Stimulated activated CD4-positive, alpha-beta T cell treated with anti-CD3 and anti-CD28 coated beads, Interleukin-1b, Interleukin-23, amount 100 ng/mL, for 24 hours (primary cell): ENCODE measurements around the gene WDR1.

Experiments used
- DNase-seq, 4 experiments: peaks; one replicate each; pipeline ENCODE4 v3.0.0-alpha.2; 2020; ENCODE audit warnings: low read depth in 4 of 4, low spot score in 1 of 4

WDR1 gene

DNA sequence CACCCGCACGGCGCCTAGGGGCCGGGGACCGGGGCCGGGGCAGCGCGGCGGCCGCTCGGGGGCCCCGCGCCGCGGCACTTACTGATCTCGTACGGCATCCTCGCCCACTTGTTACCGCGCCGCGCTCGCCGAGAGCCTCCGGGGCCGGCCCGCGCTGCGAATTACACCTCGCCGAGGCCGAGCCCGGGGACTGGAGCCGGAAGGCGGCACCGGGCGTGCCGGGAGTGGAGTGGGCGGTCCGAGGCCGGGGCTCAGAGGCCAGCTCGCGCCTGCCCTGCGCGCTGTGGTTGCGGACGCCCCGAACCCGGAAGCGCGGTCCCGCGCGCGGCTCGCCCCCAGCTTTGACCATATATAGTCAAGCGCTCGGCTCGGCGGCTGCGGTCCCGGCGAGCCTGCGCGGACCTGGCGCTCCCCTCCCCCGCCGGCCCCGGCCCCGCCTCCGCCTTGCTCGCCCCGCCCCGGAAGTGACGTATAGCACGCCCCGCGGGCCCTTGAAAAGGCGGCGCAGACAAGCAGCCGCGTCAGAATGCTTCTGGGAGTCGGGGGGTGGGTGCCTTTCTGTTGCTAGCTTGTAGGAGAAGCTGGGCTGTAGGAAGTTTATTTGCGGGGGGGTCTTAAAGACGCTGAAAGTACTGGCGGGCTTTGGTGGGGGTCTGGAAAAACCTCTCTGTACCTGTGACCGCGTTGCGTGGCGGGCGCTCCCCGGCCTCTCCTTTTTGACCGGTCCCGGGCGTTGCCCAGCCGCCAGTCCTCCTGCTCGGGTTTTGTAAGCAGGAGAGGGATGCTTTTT lies at the start of gene WDR1:
Gene WDR1 (minus strand): TSS at position 231 of the 790 bp plus-strand sequence. CDS start 133 bp downstream, at position 98.
- DNase-seq = peak; percentile 80 to 98 (median 90)

DNA sequence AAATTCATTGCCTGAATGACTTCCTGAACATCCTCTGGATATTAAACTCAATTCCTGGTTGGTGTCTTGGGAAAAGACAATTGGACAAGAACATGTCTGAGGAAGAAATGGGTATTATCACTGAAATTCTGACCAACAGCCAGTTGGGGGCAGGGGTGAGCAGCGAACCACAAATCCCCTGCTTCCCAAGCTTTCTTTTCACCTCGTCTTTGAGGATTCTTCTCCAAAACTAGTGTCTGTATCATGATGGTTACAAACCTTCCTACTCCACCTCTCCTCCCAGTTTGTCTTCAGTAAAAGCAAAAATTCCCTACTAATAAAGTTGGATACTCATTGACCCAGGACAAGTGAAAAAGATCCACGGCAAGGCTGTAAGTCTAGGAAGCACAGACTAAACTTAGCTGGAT lies 48.3 kb upstream of the WDR1 start:
- no peak for DNase-seq

- DNase-seq = no peak
Measured at GRCh38 chr4:10163296-10163695, 46.7 kb upstream of the WDR1 start.

DNA sequence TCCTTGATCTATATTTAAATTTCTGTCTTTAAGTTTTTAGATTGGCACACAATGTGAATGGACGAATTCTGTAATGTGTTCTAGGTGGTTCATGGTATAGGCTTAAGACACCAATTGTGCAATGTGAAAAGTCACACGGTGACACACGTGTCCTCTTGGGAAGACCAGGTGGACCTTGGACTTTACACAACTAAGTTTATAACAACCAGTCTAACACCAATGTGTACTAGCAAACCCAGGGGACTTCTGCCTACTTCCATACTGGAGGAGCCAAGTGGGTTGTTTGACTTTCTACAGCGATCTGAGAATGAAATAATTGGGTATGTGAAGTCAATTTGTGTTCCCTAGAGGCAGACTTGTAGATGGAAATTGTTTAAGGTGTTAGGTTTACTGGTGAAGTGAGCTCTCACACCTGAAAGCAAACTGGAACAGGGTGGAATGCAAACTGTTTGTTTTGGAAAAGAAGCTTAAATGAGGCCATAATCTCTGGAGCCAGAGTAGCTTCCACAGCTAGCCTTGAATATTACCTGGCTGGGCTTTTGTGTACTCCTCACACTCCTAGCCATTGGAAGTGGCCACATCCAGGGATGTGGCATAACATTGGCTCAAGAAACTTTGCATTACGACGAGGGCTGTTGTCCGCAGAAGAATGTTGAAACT lies 45.9 kb upstream of the WDR1 start:
- DNase-seq = no peak

GRCh38 chr4:10161840-10162239 lies 45.2 kb upstream of the WDR1 start:
- no peak for DNase-seq

DNA sequence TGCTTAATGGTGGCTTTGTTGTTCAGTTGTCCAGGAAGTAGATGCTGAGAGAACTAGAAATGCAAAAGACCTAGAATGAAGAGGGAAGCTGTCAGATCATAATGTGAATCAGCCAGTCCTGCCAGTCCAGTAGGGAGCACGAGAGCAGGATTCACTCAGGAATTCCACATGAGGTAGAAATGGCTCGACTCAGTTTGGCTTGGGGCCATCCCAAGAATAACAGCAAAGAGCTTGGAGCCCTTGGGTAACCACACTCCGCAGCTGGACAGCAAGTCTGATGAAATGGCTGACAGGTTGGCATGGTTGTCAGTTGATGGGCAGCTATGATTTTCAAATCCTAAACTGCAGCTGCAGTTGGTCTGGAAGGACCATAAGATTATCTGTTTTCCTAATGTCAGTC lies 44.5 kb upstream of the WDR1 start:
- DNase-seq = no peak

- no peak for DNase-seq
Measured at GRCh38 chr4:10160281-10160856, 43.8 kb upstream of the WDR1 start.

GRCh38 chr4:10159671-10160070 lies 43.1 kb upstream of the WDR1 start:
- DNase-seq = no peak

GRCh38 chr4:10158333-10158942 lies 41.8 kb upstream of the WDR1 start:
- DNase-seq = no peak

DNA sequence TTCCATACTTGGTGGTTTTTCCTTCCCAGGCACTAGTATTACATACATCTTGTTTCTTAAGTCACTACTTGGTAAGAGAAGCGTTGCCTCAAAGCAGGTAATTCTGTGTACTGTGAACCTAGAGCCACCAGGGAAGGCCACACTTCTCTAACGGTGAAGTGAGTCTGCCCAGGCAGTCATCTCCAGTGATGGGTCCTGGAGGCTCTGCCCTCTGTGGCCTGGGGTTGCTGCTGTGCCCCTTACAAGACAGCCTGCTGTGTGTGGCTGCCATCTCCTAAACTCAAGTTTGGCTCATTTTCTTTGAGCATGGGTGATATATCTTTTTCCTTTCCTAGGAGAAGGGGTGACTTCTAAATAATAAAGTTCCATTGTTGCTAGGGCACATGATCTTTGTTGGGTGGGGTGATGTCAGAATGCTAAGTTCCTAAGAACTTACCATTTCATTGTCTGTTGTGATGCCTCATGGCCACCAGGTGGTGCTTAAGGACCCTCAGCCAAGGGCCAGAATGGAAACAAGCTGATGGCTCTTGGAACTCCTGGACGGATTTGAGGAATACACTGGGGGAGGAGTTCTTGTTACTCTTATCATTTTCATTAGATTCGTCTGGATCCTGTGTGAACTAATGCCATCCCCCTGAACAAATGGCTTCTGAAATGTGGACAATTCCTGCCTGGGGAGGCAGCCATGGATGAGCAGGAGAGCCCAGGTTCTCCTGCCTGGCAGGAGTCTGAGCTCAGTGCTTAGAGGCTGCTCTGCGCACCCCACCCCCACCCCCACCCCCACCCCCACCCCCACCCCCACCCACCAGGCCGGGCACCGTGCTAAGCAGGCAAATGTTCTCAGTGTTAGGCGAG lies 41.1 kb upstream of the WDR1 start:
- peak in 2 of 4 experiments; percentile 7 to 12 for DNase-seq

GRCh38 chr4:10154241-10154640 lies 37.6 kb upstream of the WDR1 start:
- DNase-seq = no peak

- no peak for DNase-seq
Measured at GRCh38 chr4:10153161-10153560, 36.6 kb upstream of the WDR1 start.

DNA sequence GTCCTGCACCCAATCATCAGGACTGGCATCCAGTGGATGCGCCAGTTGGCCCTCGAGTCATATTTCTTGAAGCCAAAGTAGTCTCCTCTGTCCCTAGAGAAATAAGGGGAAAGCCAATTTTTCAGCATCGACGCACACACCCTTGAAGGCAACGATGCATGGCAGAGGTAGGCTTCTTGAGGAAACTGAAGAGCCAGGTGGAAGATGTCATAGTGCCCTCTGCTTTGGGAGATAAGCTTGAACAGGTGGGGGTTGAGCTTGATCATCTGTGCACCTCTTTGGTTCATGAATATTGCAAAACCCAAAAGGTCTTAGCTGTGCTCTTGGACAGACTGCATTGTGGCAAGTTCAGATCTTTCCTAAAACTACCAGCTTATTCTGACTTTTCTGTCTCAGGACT lies 34.6 kb upstream of the WDR1 start:
- no peak for DNase-seq

DNA sequence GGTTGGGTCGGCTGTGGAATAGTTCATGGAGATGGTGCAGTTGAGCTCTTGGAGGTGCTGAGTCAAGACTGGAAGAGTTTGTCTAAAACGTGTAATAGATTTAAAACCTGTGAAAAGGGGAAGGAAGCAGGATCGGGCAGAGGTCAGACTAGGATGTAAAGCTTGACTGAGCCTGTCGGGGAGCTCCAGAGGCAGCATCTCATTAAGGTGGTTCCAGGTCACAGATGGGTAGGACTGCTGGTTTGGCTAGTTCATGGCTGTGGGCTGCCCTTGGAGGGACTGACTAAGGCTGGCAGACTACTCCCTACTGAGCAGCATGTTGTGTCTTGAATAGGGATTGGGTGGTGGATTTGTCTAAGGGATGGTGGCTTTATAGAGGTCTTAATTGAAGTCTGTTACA lies 28.4 kb upstream of the WDR1 start:
- no peak for DNase-seq

- no peak for DNase-seq
Measured at GRCh38 chr4:10144479-10144878, 27.9 kb upstream of the WDR1 start.

DNA sequence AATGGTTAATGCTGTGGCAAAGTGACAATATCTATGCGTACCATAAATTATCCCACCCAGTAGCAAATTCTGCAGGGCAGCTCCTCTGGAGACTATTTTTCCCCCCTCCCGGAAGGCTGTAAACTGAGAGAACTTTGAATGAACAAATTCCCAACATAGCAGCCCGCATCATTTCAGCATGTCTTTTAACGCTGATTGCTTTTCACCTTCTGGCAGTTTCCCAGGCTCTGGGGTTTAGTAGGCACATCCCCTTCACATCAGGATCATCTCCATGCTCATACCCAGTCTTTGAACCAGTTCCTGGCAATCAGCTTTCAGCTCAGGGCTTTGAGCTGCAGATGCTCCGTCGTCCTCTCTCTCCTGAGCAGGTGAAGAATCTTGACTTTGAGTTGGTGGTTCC lies 26.6 kb upstream of the WDR1 start:
- no peak for DNase-seq

DNA sequence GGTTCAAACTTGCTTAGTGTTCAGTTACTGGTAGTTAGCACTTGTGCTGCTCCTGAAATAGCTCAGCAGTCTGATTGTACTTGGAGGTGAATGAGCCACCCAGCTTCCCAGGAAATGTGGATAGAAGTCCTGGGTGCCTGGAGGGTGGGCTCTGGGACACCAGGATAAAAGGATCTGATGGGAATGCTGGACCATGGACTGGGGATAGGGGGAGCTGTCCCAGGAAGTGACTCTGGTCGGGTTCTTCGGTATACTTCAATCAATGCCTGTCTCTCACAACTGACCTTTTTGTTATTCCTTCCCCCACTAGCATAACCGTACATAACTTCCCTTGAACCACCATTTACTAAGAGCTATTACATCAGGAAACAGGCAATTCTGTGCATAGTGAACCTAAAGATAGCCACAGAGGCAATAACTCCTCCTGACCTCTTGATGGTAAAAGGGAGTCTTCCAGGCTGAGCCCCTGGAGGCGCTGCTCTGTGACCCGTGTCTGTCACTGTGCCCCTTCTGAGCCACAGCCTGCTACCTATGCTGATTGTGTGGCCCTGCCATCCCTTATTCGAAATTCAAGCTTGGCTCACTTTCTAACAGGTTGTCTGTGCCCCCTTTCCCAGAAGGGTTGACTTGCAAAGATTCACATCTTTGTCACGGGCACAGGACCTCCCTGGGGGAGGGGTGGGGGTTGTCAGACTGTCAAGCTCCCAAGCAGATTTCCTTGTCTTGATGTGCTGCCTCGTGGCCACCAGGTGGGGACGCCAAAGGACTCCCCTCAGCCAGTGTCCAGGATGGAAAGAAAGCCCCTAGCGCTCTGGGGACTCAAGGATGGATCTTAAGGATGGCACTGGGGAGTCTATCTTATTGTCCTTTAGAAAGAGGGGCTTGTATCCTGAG lies 24.5 kb upstream of the WDR1 start:
- DNase-seq = no peak

- no peak for DNase-seq
Measured at GRCh38 chr4:10139518-10139917, 22.9 kb upstream of the WDR1 start.

GRCh38 chr4:10135260-10135659 lies 18.7 kb upstream of the WDR1 start:
- DNase-seq = no peak

- no peak for DNase-seq
Measured at GRCh38 chr4:10134141-10134540, 17.5 kb upstream of the WDR1 start.
